Endothelial cell of umbilical vein (primary cell): ENCODE measurements around the gene SAYSD1.

Experiments used
- EZH2 ChIP-seq: IDR thresholded peaks from 2 replicates; pipeline ENCODE4 v1.6.1; 2012; ENCODE audit warnings: borderline replicate concordance, low read depth, mild to moderate bottlenecking, moderate library complexity, low read length, inconsistent platforms; ENCODE audit not compliant: severe bottlenecking
- FOS ChIP-seq: IDR thresholded peaks from 2 replicates; pipeline ENCODE4 v1.6.1; 2011; ENCODE audit warnings: mild to moderate bottlenecking, low read length, moderate library complexity, borderline replicate concordance; ENCODE audit not compliant: insufficient read depth
- JUN ChIP-seq: IDR thresholded peaks from 2 replicates; pipeline ENCODE4 v1.6.1; 2011; ENCODE audit warnings: borderline replicate concordance, low read depth; ENCODE audit not compliant: insufficient read length, insufficient read depth
- MAX ChIP-seq: IDR thresholded peaks from 2 replicates; pipeline ENCODE4 v1.6.1; 2011; ENCODE audit not compliant: insufficient read depth, insufficient read length
- POLR2A ChIP-seq: IDR thresholded peaks from 2 replicates; pipeline ENCODE4 v1.6.1; 2012; ENCODE audit warnings: low read depth, mild to moderate bottlenecking, control low read depth, low read length
- POLR2AphosphoS5 ChIP-seq: IDR thresholded peaks from 2 replicates; pipeline ENCODE4 v1.6.1; 2012; ENCODE audit warnings: low read depth, mild to moderate bottlenecking, control low read depth, low read length, moderate library complexity; ENCODE audit not compliant: insufficient read depth
- TF ChIP-seq, protein P1 (sequence below), 2 donors: IDR thresholded peaks; 1 replicate in 1 of 2; 2 replicates in 1 of 2; pipeline ENCODE4 v1.5.1; 2011; ENCODE audit warnings: low read length in 2 of 2, mild to moderate bottlenecking in 2 of 2, moderate library complexity in 2 of 2, control low read depth in 1 of 2, inconsistent platforms in 1 of 2, low read depth in 1 of 2; ENCODE audit not compliant: insufficient read depth in 1 of 2; ENCODE audit errors: extremely low read depth in 1 of 2

- TF ChIP-seq POLR2A = no peak
- TF ChIP-seq POLR2AphosphoS5 = no peak
- TF ChIP-seq, protein P1, sequence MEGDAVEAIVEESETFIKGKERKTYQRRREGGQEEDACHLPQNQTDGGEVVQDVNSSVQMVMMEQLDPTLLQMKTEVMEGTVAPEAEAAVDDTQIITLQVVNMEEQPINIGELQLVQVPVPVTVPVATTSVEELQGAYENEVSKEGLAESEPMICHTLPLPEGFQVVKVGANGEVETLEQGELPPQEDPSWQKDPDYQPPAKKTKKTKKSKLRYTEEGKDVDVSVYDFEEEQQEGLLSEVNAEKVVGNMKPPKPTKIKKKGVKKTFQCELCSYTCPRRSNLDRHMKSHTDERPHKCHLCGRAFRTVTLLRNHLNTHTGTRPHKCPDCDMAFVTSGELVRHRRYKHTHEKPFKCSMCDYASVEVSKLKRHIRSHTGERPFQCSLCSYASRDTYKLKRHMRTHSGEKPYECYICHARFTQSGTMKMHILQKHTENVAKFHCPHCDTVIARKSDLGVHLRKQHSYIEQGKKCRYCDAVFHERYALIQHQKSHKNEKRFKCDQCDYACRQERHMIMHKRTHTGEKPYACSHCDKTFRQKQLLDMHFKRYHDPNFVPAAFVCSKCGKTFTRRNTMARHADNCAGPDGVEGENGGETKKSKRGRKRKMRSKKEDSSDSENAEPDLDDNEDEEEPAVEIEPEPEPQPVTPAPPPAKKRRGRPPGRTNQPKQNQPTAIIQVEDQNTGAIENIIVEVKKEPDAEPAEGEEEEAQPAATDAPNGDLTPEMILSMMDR (IDR thresholded peaks at IDR 0.05; ENCODE audit: extremely low read depth in 1 of 2, insufficient read depth in 1 of 2, low read depth in 1 of 2, low read length in 2 of 2) = no peak
- TF ChIP-seq MAX = no peak
- TF ChIP-seq JUN = no peak
- no peak for TF ChIP-seq FOS
- no peak for TF ChIP-seq EZH2
Measured at GRCh38 chr6:39076623-39077535, 38.1 kb downstream of the SAYSD1 start.
